A673 (cell line): ENCODE measurements around the gene KRTAP6-3.

ENCODE experiments used
- EZH2 ChIP-seq: fragments of 200-600 bp; sonication (generic); IDR thresholded peaks from 2 replicates; pipeline ENCODE4 v1.6.1; 2017; ENCODE audit warnings: borderline replicate concordance, low read depth, mild to moderate bottlenecking, mixed read lengths, antibody characterized with exemption, low read length; ENCODE audit not compliant: poor library complexity, severe bottlenecking
- TF ChIP-seq, protein P1 (sequence below): fragments of 300-800, 200-600 bp; sonication (generic); conservative IDR thresholded peaks from 2 replicates; pipeline ENCODE4 v1.5.1; 2017; ENCODE audit warnings: low read depth, mild to moderate bottlenecking, antibody characterized with exemption, low read length, moderate library complexity, mixed read lengths

DNA sequence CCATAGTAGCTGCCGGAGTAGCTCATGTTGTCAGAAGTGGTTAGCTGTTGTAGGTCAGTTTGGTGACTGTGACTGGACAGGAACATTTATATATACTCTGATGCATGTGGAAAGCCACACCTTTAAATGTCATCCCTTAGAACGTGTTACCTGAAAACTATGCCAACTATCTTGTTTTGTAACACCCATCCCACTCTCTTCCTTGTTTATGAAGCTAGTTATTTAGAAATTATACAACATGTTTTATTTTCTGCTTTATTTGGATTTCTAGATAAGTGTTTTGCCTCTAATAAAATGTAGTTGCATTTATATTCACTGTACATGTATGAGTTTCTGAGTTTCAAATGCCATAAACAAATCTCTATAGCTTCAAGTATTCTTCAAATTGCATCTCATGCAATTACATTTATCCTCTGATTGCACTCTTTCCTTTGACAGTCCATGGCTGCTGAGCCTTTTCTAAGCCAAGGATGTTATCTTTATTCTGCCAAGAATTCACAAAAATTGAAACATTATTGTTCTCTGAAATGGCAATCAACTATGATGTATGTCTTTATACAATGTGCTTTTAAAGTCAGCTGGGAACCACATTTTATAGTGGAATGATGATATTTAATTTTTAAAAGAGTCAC lies 30.9 kb upstream of the KRTAP6-3 start, which contains the start of gene KRTAP19-7:
- TF ChIP-seq, protein P1, sequence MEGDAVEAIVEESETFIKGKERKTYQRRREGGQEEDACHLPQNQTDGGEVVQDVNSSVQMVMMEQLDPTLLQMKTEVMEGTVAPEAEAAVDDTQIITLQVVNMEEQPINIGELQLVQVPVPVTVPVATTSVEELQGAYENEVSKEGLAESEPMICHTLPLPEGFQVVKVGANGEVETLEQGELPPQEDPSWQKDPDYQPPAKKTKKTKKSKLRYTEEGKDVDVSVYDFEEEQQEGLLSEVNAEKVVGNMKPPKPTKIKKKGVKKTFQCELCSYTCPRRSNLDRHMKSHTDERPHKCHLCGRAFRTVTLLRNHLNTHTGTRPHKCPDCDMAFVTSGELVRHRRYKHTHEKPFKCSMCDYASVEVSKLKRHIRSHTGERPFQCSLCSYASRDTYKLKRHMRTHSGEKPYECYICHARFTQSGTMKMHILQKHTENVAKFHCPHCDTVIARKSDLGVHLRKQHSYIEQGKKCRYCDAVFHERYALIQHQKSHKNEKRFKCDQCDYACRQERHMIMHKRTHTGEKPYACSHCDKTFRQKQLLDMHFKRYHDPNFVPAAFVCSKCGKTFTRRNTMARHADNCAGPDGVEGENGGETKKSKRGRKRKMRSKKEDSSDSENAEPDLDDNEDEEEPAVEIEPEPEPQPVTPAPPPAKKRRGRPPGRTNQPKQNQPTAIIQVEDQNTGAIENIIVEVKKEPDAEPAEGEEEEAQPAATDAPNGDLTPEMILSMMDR, result no peak
- no peak for TF ChIP-seq EZH2
